Measurements from ENCODE around the gene KCTD17.

KCTD17 gene

GRCh38 chr22:37103656-37104452 is 52.3 kb downstream of the KCTD17 start:
- FAIRE-seq = no peak
- no peak for DNase-seq (ENCODE audit: low spot score)

DNA sequence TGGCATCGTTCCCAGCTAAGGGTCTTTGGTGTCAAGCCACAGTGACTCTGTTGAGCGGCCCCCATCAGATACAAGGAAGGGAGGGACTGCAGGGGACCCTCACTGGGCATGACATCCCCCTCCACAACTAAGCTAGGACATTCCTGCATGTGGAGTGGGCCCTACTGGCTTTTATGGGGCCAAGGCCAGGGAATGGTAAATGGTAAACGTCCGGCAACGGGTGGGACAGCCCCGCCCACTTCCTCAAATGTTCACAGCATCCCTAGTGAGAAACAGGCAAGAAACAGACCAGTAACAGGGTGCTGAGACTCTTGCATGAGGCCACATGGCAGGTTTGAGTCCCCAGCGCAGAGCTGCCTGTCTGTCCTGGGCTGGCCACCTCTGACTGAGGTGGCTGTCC is 53.6 kb downstream of the KCTD17 start:
- DNase-seq (ENCODE audit: low spot score) (no peak), FAIRE-seq (no peak)

DNA sequence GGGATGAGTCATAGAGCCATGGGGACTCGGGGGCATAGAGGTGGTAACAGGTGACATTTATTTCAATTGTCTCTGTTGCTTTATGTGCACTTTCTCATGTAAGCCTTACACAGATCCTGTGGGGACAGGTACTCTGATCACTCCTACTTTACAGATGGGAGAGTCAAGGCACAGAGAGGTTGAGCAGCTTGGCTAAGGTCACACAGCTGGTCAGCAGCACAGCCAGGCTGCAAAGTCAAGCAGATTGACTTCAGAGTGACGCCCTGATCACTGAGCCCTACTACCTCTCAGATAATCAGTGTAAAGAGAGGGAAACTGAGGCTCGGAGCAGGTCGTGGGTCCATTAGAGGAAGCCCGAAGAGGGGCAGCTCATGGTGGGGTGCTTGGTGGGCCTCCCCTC is 54.4 kb downstream of the KCTD17 start:
- no peak for DNase-seq (ENCODE audit: low spot score)
- FAIRE-seq = no peak

GRCh38 chr22:37107816-37108621 is 56.5 kb downstream of the KCTD17 start:
- FAIRE-seq (no peak), DNase-seq (ENCODE audit: low spot score) (no peak)

GRCh38 chr22:37109242-37109917 is 57.8 kb downstream of the KCTD17 start, which contains the start of gene TMPRSS6:
Gene TMPRSS6 (minus strand): TSS chr22:37109713. CDS start chr22:37103417, 6,296 bp downstream.
- FAIRE-seq (no peak), DNase-seq (ENCODE audit: low spot score) (no peak)

- DNase-seq (ENCODE audit: low spot score) (no peak), FAIRE-seq (no peak)
Observed at GRCh38 chr22:37111156-37111717, 59.7 kb downstream of the KCTD17 start.

- DNase-seq (ENCODE audit: low spot score) (no peak), FAIRE-seq (no peak)
Observed at GRCh38 chr22:37112084-37112728, 60.7 kb downstream of the KCTD17 start.
